Activated T-helper 2 cell treated with anti-CD3 and anti-CD28 coated beads, Interferon-gamma antibody, Interleukin-2, Interleukin-4, amounts not matched to agents 10 μg/mL and 5 μg/mL and 100 μg/mL, durations not matched to agents 14 hours and 24 hours and 36 hours (primary cell): Measurements from ENCODE around the gene TNFSF11. TPM values are rescaled to one million over a fixed set of nuclear protein-coding genes. Genes with fewer than 3 reads are reported as not detected.

Experiments used
- DNase-seq: peaks from one replicate; pipeline ENCODE4 v3.0.0; 2021; ENCODE audit warnings: low spot score
- H3K27ac Mint-ChIP-seq: one replicate; pipeline ENCODE4 v1.8.0; 2021; ENCODE audit warnings: mixed read lengths
- H3K27me3 Mint-ChIP-seq: one replicate; pipeline ENCODE4 v1.8.0; 2021; ENCODE audit warnings: low read depth, mixed read lengths
- H3K36me3 Mint-ChIP-seq: one replicate; pipeline ENCODE4 v1.8.0; 2021; ENCODE audit warnings: low read depth, mixed read lengths
- H3K4me1 Mint-ChIP-seq: one replicate; pipeline ENCODE4 v1.8.0; 2021; ENCODE audit warnings: low read depth, mixed read lengths
- H3K4me3 Mint-ChIP-seq: one replicate; pipeline ENCODE4 v1.8.0; 2021; ENCODE audit warnings: low read depth, mild to moderate bottlenecking, moderate library complexity, mixed read lengths
- H3K9me3 Mint-ChIP-seq: one replicate; pipeline ENCODE4 v1.8.0; 2021; ENCODE audit warnings: mixed read lengths
- intact Hi-C: fragments of 100-400 bp; cut with micrococcal nuclease; formaldehyde crosslinking; loops from one replicate; pipeline ENCODE4 v1.15.1; 2023
- total RNA-seq: library from RNA; stranded (reverse); gene quantifications from 2 replicates; pipeline ENCODE4 v1.2.3, GENCODE V29; 2022

The TNFSF11 gene
- 4.4 and 5.0 TPM in 2 replicates for total RNA-seq

- H3K4me1 Mint-ChIP-seq, result peaks cover 43% of the 10 kb centered on the region
- H3K4me3 Mint-ChIP-seq, result peak within 1 kb of the TSS; percentile 74
- H3K36me3 Mint-ChIP-seq, result peaks cover 8% of the 10 kb centered on the region
- no peak for DNase-seq
- H3K9me3 Mint-ChIP-seq, result peaks cover 18% of the 10 kb centered on the region
- peak within 1 kb of the TSS; percentile 75 for H3K27ac Mint-ChIP-seq
- intact Hi-C loops, result loop anchor here (2.0 kb wide), 1 partner anchor 303 kb away; no protein-coding TSS in a partner anchor
- peaks cover 5% of the 10 kb centered on the region for H3K27me3 Mint-ChIP-seq
Measured at GRCh38 chr13:42574011-42574410, at the start of gene TNFSF11. Gene TNFSF11, plus strand, starts transcription at chr13:42574152. Its CDS starts 152 bp downstream, at chr13:42574304.

GRCh38 chr13:42524487-42525034 lies 49.4 kb upstream of the TNFSF11 start:
- Mint-ChIP-seq H3K36me3 (peaks cover 4% of the 10 kb centered on the region), H3K9me3 (peaks cover 26% of the 10 kb centered on the region), H3K4me1 (no peaks in the 10 kb centered on the region), H3K4me3 (no peak overlapping the region), H3K27ac (no peak overlapping the region), H3K27me3 (no peaks in the 10 kb centered on the region)
- no peak for DNase-seq
- intact Hi-C loops, result no loop called here

- Mint-ChIP-seq H3K36me3 (peaks cover 4% of the 10 kb centered on the region), H3K4me3 (no peak overlapping the region), H3K27me3 (no peaks in the 10 kb centered on the region), H3K9me3 (peaks cover 22% of the 10 kb centered on the region), H3K27ac (no peak overlapping the region), H3K4me1 (no peaks in the 10 kb centered on the region)
- no peak for DNase-seq
- intact Hi-C loops, result no loop called here
Measured at GRCh38 chr13:42525035-42525504, 48.9 kb upstream of the TNFSF11 start.

GRCh38 chr13:42526276-42526675 lies 47.7 kb upstream of the TNFSF11 start:
- peaks cover 7% of the 10 kb centered on the region for H3K4me1 Mint-ChIP-seq
- H3K27me3 Mint-ChIP-seq, result no peaks in the 10 kb centered on the region
- peaks cover 4% of the 10 kb centered on the region for H3K36me3 Mint-ChIP-seq
- no peak overlapping the region for H3K4me3 Mint-ChIP-seq
- no peak overlapping the region for H3K27ac Mint-ChIP-seq
- peaks cover 15% of the 10 kb centered on the region for H3K9me3 Mint-ChIP-seq
- no peak for DNase-seq
- intact Hi-C loops, result no loop called here

GRCh38 chr13:42526804-42527203 lies 47.1 kb upstream of the TNFSF11 start:
- H3K27ac Mint-ChIP-seq, result no peak overlapping the region
- intact Hi-C loops, result no loop called here

GRCh38 chr13:42532561-42533335 lies 41.2 kb upstream of the TNFSF11 start:
- intact Hi-C loops, result no loop called here
- Mint-ChIP-seq H3K9me3 (peaks cover 7% of the 10 kb centered on the region), H3K27ac (no peak overlapping the region), H3K4me3 (no peak overlapping the region), H3K4me1 (peaks cover 7% of the 10 kb centered on the region), H3K27me3 (no peaks in the 10 kb centered on the region), H3K36me3 (no peaks in the 10 kb centered on the region)
- DNase-seq, result no peak

More at GRCh38 chr13:42526804-42527203, 47.1 kb upstream of the TNFSF11 start:
- Mint-ChIP-seq H3K9me3 (peaks cover 11% of the 10 kb centered on the region), H3K4me3 (no peak overlapping the region), H3K4me1 (peaks cover 7% of the 10 kb centered on the region), H3K36me3 (peaks cover 4% of the 10 kb centered on the region), H3K27me3 (no peaks in the 10 kb centered on the region)
- DNase-seq, result no peak

- Mint-ChIP-seq H3K27me3 (no peaks in the 10 kb centered on the region), H3K4me1 (peaks cover 7% of the 10 kb centered on the region), H3K36me3 (no peaks in the 10 kb centered on the region), H3K27ac (no peak overlapping the region), H3K9me3 (peaks cover 7% of the 10 kb centered on the region), H3K4me3 (no peak overlapping the region)
- DNase-seq, result no peak
- intact Hi-C loops, result no loop called here
Measured at GRCh38 chr13:42533336-42533591, 40.7 kb upstream of the TNFSF11 start.

- no peak for DNase-seq
- H3K4me1 Mint-ChIP-seq, result peaks cover 10% of the 10 kb centered on the region
- H3K9me3 Mint-ChIP-seq, result peaks cover 7% of the 10 kb centered on the region
- no peaks in the 10 kb centered on the region for H3K27me3 Mint-ChIP-seq
- H3K4me3 Mint-ChIP-seq, result no peak overlapping the region
- no peak overlapping the region for H3K27ac Mint-ChIP-seq
- H3K36me3 Mint-ChIP-seq, result no peaks in the 10 kb centered on the region
- intact Hi-C loops, result no loop called here
Measured at GRCh38 chr13:42534785-42535184, 39.2 kb upstream of the TNFSF11 start.

- no peak for DNase-seq
- no peak overlapping the region for H3K27ac Mint-ChIP-seq
- peaks cover 3% of the 10 kb centered on the region for H3K4me1 Mint-ChIP-seq
- intact Hi-C loops, result no loop called here
- H3K27me3 Mint-ChIP-seq, result no peaks in the 10 kb centered on the region
- no peak overlapping the region for H3K4me3 Mint-ChIP-seq
- peaks cover 7% of the 10 kb centered on the region for H3K9me3 Mint-ChIP-seq
- no peaks in the 10 kb centered on the region for H3K36me3 Mint-ChIP-seq
Measured at GRCh38 chr13:42538996-42539395, 35.0 kb upstream of the TNFSF11 start.

- Mint-ChIP-seq H3K4me3 (no peak overlapping the region), H3K27ac (no peak overlapping the region), H3K4me1 (peaks cover 3% of the 10 kb centered on the region), H3K27me3 (no peaks in the 10 kb centered on the region), H3K9me3 (peaks cover 4% of the 10 kb centered on the region), H3K36me3 (no peaks in the 10 kb centered on the region)
- intact Hi-C loops, result no loop called here
- no peak for DNase-seq
Measured at GRCh38 chr13:42539670-42540069, 34.3 kb upstream of the TNFSF11 start.

GRCh38 chr13:42543215-42543797 lies 30.6 kb upstream of the TNFSF11 start:
- no peaks in the 10 kb centered on the region for H3K27me3 Mint-ChIP-seq
- peaks cover 15% of the 10 kb centered on the region for H3K4me1 Mint-ChIP-seq
- no peak overlapping the region for H3K4me3 Mint-ChIP-seq
- H3K9me3 Mint-ChIP-seq, result no peaks in the 10 kb centered on the region
- DNase-seq, result no peak
- intact Hi-C loops, result no loop called here
- H3K36me3 Mint-ChIP-seq, result no peaks in the 10 kb centered on the region
- H3K27ac Mint-ChIP-seq, result no peak overlapping the region

- DNase-seq, result no peak
- intact Hi-C loops, result no loop called here
- Mint-ChIP-seq H3K4me1 (peaks cover 21% of the 10 kb centered on the region), H3K27ac (no peak overlapping the region), H3K9me3 (no peaks in the 10 kb centered on the region), H3K4me3 (no peak overlapping the region), H3K36me3 (no peaks in the 10 kb centered on the region), H3K27me3 (no peaks in the 10 kb centered on the region)
Measured at GRCh38 chr13:42544246-42544926, 29.6 kb upstream of the TNFSF11 start.

- Mint-ChIP-seq H3K4me3 (no peak overlapping the region), H3K27me3 (no peaks in the 10 kb centered on the region), H3K27ac (no peak overlapping the region), H3K4me1 (peaks cover 24% of the 10 kb centered on the region), H3K36me3 (no peaks in the 10 kb centered on the region), H3K9me3 (no peaks in the 10 kb centered on the region)
- intact Hi-C loops, result loop anchor here (2.0 kb wide), 1 partner anchor 47 kb away; no protein-coding TSS in a partner anchor
- no peak for DNase-seq
Measured at GRCh38 chr13:42545842-42546241, 28.1 kb upstream of the TNFSF11 start.
